22Rv1 (cell line): ENCODE measurements around the gene CTSH.

Experiments
- CTCF ChIP-seq: fragments of 450-650 bp; IDR thresholded peaks from 2 replicates; pipeline ENCODE4 v1.5.1; 2017; ENCODE audit warnings: mild to moderate bottlenecking
- ZFX ChIP-seq: fragments of 450-650 bp; IDR thresholded peaks from 2 replicates; pipeline ENCODE4 v1.6.1; 2017; ENCODE audit warnings: antibody characterized with exemption, borderline replicate concordance

GRCh38 chr15:78991879-78992278 lies 47.0 kb upstream of the CTSH start:
- no peak for TF ChIP-seq CTCF
- TF ChIP-seq ZFX, result no peak
